ENCODE results near the gene METTL3.

Gene METTL3

DNA sequence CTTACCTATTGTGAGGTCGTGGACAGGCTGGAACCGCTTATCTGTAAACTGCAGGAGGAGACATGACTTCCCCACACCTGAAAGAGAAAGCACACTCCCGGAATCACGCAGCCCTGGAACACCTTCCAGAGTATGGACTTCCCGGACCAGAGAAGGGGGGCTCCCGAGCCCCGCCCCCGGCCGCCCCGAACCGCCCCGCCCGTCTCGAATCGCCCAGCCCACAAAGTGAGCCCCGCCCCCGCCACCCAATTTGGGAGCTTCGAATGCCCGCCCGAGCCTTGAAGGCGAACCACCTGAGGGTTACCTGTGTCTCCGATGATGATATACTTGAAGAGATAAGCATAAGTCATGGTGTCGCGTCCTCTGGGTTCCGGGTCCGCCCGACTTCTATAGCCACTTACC, 34.6 kb downstream of the METTL3 start:
- no peak for DNase-seq

DNA sequence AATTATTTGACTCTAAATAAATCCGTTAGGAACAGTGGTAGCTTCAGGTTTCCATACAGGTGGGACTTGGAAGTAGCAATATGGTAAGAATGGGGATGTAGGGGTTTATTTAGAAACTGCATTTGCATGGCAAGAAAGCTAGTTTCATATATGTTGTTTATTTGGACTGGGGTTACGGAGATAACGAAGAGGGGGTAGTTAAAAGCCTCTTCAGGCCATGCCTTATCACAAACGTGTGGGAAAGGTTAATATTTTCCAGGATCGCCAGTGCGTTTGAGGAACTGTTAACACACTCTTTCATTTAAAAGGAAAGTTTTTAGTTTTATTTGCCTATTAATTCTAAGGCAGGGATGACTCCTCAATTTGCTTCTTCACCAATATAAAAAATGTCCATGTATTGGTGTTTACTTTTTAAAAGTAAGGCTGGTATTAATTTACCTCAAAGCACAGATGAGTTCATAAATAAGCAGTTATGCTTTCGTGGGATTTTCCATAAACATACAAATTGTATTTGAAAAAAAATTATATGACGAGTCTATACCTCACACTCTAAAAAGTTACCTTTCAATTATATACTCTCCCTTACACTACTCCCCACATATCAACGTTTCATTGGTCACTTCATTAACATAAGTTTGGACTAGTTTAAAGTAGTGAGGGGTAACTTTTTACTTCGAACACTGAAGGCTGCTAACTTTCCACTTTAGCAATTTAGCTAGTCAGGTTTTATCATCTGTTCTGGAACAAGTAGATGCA, 35.2 kb downstream of the METTL3 start:
- no peak for DNase-seq

DNA sequence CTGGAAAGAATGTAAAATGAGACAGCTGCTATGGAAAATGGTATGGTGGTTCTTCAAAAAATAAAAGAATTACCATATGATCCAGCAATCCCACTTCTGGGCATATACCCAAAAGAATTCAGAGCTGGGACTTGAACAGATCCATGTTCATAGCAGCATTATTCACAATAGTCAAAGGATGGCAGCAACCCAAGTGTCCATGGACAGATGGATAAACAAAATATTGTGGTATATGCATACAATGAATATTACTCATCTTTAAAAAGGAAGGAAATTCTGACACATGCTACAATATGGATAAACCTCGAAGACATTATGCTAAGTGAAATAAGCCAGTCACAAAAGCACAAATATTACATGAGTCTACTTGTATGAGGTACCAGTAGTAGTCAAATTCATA, 43.5 kb downstream of the METTL3 start:
- DNase-seq = no peak

DNA sequence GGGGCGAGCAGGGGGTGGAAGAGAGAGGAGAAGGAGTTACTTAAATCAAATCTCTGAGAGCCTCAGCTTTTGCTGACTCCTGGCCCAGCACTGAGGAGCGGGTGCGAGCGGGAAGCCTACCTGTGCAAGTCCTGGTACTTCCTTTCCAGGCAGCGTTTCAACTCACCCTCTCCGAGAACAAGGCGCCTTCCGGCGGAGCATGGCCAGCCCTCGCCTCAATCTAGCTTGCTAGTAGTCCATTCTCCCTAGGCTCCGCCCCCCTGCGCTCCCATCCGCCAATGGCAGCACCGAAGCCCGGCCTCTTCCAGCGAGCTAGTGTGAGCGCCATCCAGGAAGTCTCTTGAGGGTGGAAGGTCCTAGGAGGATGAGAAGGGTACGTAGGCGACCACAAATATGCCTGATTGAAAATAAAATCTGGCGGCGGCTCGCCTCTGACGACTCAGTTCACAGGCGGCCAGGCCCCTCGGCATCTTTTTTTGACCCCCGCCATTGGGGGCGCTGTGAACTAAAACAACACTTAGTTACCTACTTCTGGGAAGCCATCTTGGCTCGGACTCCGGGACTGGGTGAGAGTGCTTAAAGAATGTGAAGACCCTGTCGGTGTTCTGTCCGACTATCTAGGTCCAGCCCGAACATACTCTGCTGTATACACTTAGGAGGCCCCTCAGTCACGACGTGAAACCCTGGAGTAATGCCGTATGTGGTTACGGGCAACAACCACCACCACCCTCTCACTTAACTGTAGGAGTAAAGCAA, 55.0 kb downstream of the METTL3 start, which contains the start of gene CHD8:
TSS of gene CHD8 (minus strand) at position 212 of the 756 bp plus-strand sequence. CDS start 24,480 bp downstream, outside the sequence.
- DNase-seq = peak; percentile 100

DNA sequence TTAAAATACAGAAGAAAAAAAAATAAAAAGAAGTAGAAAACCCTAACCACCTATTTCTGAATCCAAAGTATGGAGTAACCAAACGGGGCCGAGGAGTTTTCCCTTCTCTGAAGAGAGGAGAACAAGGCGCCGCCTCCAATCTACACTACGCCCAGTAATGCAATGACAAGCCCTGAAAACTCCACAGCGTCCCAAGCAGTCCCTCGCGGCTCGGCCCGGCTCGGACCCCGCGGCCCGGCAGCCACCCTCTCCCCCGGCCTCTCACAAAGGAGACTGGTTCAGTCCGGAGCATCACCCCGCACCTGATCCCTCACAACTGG, 55.6 kb downstream of the METTL3 start:
- DNase-seq = no peak

DNA sequence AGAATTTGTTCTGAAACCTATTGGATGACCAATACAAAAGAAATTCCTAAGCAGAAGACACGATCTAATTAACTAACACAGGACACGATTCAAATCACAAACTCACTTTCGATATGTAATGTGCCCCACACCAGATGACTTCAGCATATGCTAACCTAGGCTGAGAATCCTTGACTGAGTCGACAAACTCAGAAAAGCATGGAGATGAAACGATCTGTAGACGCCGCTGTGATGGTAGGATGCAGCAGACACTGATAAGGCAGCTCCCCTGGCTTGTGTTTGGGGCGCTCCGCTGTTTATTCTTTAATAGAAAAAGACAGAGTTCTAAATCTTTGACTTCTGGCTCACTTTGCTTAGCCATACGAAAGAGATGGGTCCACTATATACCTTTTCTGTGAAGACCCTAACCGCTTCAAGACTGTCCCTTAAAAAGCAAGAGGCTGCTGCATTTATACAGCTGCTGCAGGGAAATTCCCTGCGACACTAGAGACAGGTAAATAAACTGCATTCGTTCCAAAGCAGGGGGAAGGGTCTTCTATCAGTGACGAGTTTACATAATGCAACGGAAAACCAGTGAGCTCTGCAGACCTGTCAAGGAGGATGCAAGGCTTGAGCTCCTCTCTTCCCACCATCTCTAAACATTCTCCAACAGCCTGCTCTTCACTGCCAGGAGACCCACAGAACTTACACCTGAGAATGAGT, 56.1 kb downstream of the METTL3 start:
- no peak for DNase-seq

DNA sequence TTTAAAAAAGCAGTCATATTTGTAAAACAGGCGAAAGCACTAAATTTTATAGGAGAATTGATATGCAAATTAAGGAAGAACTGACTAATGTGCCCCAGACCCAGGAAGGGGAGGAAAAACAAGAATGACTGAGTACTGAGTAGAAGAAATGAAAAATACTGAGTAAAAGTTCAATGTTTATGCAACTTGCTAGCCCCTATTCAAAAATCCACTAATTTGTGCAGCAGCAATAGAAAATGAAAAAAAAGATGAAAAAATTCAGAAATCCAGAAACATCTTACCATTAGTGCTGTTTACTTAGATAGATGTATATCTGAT, 61.3 kb downstream of the METTL3 start:
- no peak for DNase-seq

All from islet precursor cell (in vitro differentiated cells).